SK-N-SH treated with all-trans-retinoic acid at 6 μM for 48 hours (cell line): Measurements from ENCODE around the gene GRIP1.

Source experiments
- ATAC-seq: fragments of 200-7000 bp; cut with Tn5 transposase; 3 replicates; pipeline ENCODE4 v1.9.1; 2020; ENCODE audit warnings: mild to moderate bottlenecking, moderate library complexity
- ARNTL ChIP-seq: fragments of 450-650 bp; formaldehyde crosslinking; IDR thresholded peaks from 2 replicates; pipeline ENCODE4 v1.5.0; 2020; ENCODE audit warnings: low read depth, mild to moderate bottlenecking, moderate library complexity, borderline replicate concordance
- BACH2 ChIP-seq: fragments of 250-450 bp; sonication (Bioruptor Pico); IDR thresholded peaks from 2 replicates; pipeline ENCODE4 v1.9.0; 2021; ENCODE audit warnings: mild to moderate bottlenecking, borderline replicate concordance
- CREB5 ChIP-seq: fragments of 250-450 bp; sonication (Bioruptor Pico); IDR thresholded peaks from 2 replicates; pipeline ENCODE4 v1.5.1; 2020; ENCODE audit warnings: low read depth, mild to moderate bottlenecking, moderate library complexity
- CSDC2 ChIP-seq: fragments of 250-450 bp; sonication (Bioruptor Pico); IDR thresholded peaks from 2 replicates; pipeline ENCODE4 v1.5.0; 2020; ENCODE audit warnings: mild to moderate bottlenecking, moderate library complexity
- CSRNP3 ChIP-seq: fragments of 250-450 bp; sonication (Bioruptor Pico); IDR thresholded peaks from 2 replicates; pipeline ENCODE4 v1.5.1; 2021; ENCODE audit warnings: mild to moderate bottlenecking, moderate library complexity
- ESRRG ChIP-seq: fragments of 250-450 bp; sonication (Bioruptor Pico); IDR thresholded peaks from 2 replicates; pipeline ENCODE4 v1.6.1; 2021; ENCODE audit warnings: mild to moderate bottlenecking
- GLIS3 ChIP-seq: fragments of 250-450 bp; sonication (Bioruptor Pico); IDR thresholded peaks from 2 replicates; pipeline ENCODE4 v1.5.0; 2020; ENCODE audit warnings: mild to moderate bottlenecking, moderate library complexity
- ISL1 ChIP-seq: fragments of 250-450 bp; sonication (Bioruptor Pico); IDR thresholded peaks from 2 replicates; pipeline ENCODE4 v2.1.2; 2022; ENCODE audit warnings: mild to moderate bottlenecking, moderate library complexity
- OSR1 ChIP-seq: fragments of 250-450 bp; sonication (Bioruptor Pico); IDR thresholded peaks from 2 replicates; pipeline ENCODE4 v1.8.0; 2022; ENCODE audit warnings: moderate library complexity, mild to moderate bottlenecking, inconsistent platforms
- PATZ1 ChIP-seq: fragments of 250-450 bp; sonication (Bioruptor Pico); IDR thresholded peaks from 2 replicates; pipeline ENCODE4 v1.8.0; 2020; ENCODE audit warnings: mild to moderate bottlenecking, moderate library complexity, borderline replicate concordance
- POU6F1 ChIP-seq: fragments of 250-450 bp; sonication (Bioruptor Pico); IDR thresholded peaks from 2 replicates; pipeline ENCODE4 v1.8.0; 2021; ENCODE audit warnings: low read depth, mild to moderate bottlenecking, moderate library complexity, borderline replicate concordance
- PPARA ChIP-seq: fragments of 250-450 bp; sonication (Bioruptor Pico); IDR thresholded peaks from 2 replicates; pipeline ENCODE4 v1.5.0; 2020; ENCODE audit warnings: mild to moderate bottlenecking, borderline replicate concordance
- SNAI2 ChIP-seq: fragments of 250-450 bp; sonication (Bioruptor Pico); IDR thresholded peaks from 2 replicates; pipeline ENCODE4 v1.5.0; 2020; ENCODE audit warnings: mild to moderate bottlenecking, moderate library complexity
- TOX ChIP-seq: fragments of 250-450 bp; sonication (Bioruptor Pico); IDR thresholded peaks from 2 replicates; pipeline ENCODE4 v1.8.0; 2021; ENCODE audit warnings: mild to moderate bottlenecking, moderate library complexity, borderline replicate concordance
- TSHZ2 ChIP-seq: fragments of 250-450 bp; sonication (Bioruptor Pico); IDR thresholded peaks from 2 replicates; pipeline ENCODE4 v1.5.0; 2020; ENCODE audit warnings: mild to moderate bottlenecking, moderate library complexity
- ZC3H10 ChIP-seq: fragments of 250-450 bp; sonication (Bioruptor Pico); IDR thresholded peaks from 2 replicates; pipeline ENCODE4 v1.5.1; 2021; ENCODE audit warnings: mild to moderate bottlenecking, moderate library complexity
- ZFP3 ChIP-seq: fragments of 250-450 bp; sonication (Bioruptor Pico); IDR thresholded peaks from 2 replicates; pipeline ENCODE4 v1.5.0; 2020; ENCODE audit warnings: mild to moderate bottlenecking, moderate library complexity
- ZFP30 ChIP-seq: fragments of 450-650 bp; formaldehyde crosslinking; IDR thresholded peaks from 2 replicates; pipeline ENCODE4 v1.5.0; 2022; ENCODE audit warnings: mild to moderate bottlenecking, moderate library complexity
- ZNF565 ChIP-seq: fragments of 450-650 bp; formaldehyde crosslinking; conservative IDR thresholded peaks from 2 replicates; pipeline ENCODE4 v1.5.0; 2020; ENCODE audit warnings: low read depth, mild to moderate bottlenecking, moderate library complexity
- ZNF70 ChIP-seq: fragments of 450-650 bp; formaldehyde crosslinking; IDR thresholded peaks from 2 replicates; pipeline ENCODE4 v1.5.0; 2020; ENCODE audit warnings: mild to moderate bottlenecking, moderate library complexity

GRIP1 gene

GRCh38 chr12:66337381-66338010 is 341.4 kb downstream of the GRIP1 start:
- no peak for TF ChIP-seq CREB5 (CRISPR knock-in tag)
- TF ChIP-seq, all 23 proteins: peak for 0
- no peak for ATAC-seq

GRCh38 chr12:66335746-66336145 is 343.1 kb downstream of the GRIP1 start:
- TF ChIP-seq OSR1 (CRISPR knock-in tag) (no peak), CREB5 (CRISPR knock-in tag) (no peak), PATZ1 (CRISPR knock-in tag) (no peak), ARNTL (CRISPR knock-in tag) (no peak), CSRNP3 (CRISPR knock-in tag) (no peak), GLIS3 (CRISPR knock-in tag) (no peak), ZC3H10 (CRISPR knock-in tag) (no peak), ZNF565 (CRISPR knock-in tag) (no peak), BACH2 (CRISPR knock-in tag) (no peak), ZNF70 (no peak), TOX (CRISPR knock-in tag) (no peak), ZFP30 (no peak), ISL1 (CRISPR knock-in tag) (no peak), CSDC2 (CRISPR knock-in tag) (no peak)
- ATAC-seq = no peak

GRCh38 chr12:66331814-66332213 is 347.1 kb downstream of the GRIP1 start:
- ATAC-seq = no peak
- TF ChIP-seq GLIS3 (CRISPR knock-in tag) (no peak), CREB5 (CRISPR knock-in tag) (no peak), ZFP3 (CRISPR knock-in tag) (no peak), TOX (CRISPR knock-in tag) (no peak), PPARA (CRISPR knock-in tag) (no peak), ZNF565 (CRISPR knock-in tag) (no peak), BACH2 (CRISPR knock-in tag) (no peak), ESRRG (CRISPR knock-in tag) (no peak), SNAI2 (CRISPR knock-in tag) (no peak), ZNF70 (no peak), POU6F1 (CRISPR knock-in tag) (no peak)

- ATAC-seq = no peak
- TF ChIP-seq POU6F1 (CRISPR knock-in tag) (no peak), TSHZ2 (no peak), ZFP3 (CRISPR knock-in tag) (no peak)
Measured at GRCh38 chr12:66331016-66331415, 347.9 kb downstream of the GRIP1 start.
